ENCODE data around the gene SGMS1.

SGMS1 gene

DNA sequence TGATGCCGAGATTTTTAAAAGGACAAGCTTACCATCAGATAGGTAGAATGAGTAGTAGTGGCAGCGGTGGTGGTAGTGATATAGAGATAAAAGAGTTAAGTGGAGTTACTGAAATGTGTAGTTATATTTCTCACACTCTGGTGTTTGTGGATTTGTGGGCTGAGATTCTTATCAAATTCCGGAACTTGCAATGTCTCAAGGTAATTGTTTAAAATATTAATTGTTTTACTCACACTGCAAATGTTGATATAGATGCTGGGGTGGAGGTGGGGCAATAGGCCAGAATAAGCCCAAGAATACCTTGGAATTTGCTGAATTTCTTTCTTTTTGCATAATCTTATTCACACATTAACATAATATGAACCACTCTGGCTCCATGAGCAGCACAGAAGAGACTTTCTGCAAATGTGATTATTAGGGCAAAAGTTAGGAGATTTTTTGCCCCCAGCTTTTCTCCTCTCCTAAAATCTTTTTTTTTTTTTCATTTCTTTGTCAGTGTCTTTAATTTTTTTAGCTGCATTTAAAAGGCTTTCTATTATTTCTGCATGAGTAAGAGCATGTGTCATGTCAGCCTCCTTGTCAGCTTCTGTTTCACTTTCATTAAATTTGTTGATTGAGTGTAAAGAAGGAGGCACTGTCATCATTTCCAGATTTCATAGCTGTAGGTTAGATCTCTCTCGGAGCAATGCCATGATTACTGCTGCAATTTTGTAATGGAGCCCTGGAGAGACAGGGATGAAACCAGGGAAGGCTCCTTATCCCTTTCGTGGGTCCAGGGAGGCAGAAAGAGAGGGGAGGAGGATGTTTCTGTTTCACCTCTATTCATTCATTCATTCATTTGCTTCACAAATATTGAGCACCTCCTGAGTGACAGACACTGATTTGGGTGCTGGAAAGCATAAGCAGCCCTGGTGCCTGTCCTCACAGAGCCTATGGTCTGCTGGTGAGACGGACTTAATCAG lies 13.1 kb upstream of the SGMS1 start:
- no peak for DNase-seq (ENCODE audit: low read depth in 2 of 2, low spot score in 1 of 2)

DNA sequence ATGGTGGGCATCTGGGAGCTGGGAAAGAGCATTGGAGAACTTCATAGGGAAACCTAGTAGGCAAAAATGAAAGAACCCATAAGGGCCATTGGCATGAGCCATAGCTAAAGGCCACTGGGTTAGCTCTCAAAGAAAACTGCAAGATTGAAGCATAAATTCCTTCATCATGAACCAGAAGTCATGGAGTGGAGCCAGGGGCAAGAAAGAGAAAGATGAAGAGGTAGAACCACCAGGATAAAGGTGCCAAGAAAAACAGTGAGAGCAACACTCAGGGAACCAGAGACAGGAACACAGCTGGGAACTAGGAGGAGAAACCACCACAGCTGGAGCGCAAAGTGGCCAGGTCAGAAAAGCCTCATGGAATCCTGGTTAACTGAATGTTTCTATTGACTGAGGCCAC lies 11.5 kb upstream of the SGMS1 start:
- no peak for DNase-seq (ENCODE audit: low read depth in 2 of 2, low spot score in 1 of 2)

DNA sequence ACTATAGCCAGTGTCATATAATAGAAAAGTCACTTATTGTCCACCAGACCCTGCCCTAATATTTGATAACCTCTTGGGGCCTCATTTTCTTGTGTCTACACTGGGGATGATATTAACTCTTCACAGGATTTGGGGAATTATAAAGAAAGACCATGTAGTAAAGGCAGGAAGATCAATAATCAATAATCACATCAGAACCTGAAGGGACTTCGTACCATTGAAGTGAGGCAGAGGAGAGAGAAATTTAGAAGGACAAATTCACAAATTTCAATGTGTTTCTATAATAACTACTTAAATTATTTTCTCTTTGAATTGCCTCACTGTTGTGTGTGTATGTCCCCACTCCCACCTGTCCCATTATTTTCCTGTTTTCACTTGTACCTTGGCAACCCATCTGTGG lies 10.7 kb upstream of the SGMS1 start:
- no peak for DNase-seq (ENCODE audit: low read depth in 2 of 2, low spot score in 1 of 2)

DNA sequence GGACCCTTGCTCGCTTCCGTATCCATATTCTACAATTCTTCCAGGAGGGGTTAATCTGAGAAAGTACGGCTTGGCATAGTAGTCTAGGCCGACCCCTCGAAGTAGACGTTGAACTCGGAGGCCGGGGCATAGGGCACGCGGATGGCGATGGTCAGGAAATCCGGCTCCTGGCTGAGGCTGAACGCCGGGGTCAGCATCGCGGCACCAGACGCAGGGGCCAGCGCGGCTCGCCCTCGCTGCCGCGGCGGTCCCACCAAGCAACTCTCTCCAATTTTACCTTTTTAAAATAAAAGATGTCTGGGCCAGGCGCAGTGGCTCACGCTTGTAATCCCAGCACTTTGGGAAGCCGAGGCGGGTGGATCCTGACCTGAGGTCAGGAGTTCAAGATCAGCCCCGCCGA lies 7.3 kb upstream of the SGMS1 start:
- DNase-seq (ENCODE audit: low read depth in 2 of 2, low spot score in 1 of 2), result no peak

DNA sequence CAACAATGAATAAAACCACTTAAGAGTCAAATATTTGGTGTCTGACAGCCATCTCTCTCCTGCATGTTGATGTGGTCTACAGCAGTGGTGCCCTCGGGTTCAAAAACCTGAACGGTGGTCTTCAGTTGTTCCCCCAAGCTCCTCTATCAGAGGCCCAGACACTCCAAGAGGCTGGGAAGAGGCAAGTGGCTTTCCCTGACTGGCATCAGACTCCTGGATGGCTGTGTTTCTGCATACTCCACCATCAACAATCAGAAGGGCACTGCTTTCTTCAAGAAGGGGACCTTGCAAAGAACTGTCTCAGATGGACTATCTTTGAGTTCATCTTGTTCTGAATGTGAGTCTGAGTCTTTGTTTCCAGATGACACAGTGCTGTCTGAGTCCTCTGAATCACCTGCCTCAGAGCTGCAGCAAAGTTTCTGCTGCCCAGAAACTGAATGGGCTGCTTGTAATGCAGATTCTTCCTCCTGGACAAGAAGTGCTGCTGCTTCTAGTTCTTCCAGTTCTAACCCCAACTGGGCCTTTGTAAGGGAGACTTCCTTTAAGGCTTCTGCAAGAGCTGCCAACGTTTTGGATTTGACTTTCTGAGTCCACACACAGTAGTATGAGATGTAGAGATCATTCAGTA lies 5.9 kb upstream of the SGMS1 start:
- no peak for DNase-seq (ENCODE audit: low read depth in 2 of 2, low spot score in 1 of 2)

DNA sequence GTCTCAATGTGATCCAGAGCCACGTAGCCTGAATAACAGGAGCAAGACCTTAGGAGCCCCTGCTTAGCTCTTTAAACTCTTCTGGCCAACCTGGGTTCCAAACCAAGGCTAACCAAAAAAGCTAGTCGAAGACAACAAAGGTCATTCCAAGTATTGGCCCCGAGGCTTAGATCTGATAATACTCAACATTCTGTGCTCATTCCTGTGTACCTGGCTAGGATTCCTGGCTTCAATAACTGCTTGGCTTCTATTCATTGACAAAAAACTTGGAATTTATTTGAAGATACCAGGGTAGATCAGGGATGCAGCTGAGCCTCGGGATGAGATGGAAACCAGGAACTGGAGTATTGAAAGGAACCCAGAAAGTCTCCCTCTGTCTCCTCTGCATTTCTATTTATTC lies 4.1 kb upstream of the SGMS1 start:
- no peak for DNase-seq (ENCODE audit: low read depth in 2 of 2, low spot score in 1 of 2)

DNA sequence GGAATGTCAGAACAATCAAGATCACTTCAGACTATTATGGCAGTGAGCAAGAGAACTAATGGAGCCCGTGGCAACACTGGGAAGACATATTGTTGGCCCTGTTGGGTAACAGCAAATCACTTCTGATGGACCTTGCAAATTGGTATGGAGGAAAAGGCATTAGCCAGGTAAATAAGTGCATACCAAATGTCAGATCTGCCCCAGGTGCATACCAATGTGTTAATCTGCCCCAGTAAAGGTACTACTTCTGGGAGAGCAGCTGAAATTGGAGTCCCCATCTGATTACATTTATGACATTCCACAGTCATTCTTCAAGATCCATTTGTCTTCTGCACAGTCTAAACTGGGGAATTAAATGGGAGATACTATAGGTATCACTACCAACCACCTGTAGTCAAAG lies 3.7 kb upstream of the SGMS1 start:
- no peak for DNase-seq (ENCODE audit: low read depth in 2 of 2, low spot score in 1 of 2)

DNA sequence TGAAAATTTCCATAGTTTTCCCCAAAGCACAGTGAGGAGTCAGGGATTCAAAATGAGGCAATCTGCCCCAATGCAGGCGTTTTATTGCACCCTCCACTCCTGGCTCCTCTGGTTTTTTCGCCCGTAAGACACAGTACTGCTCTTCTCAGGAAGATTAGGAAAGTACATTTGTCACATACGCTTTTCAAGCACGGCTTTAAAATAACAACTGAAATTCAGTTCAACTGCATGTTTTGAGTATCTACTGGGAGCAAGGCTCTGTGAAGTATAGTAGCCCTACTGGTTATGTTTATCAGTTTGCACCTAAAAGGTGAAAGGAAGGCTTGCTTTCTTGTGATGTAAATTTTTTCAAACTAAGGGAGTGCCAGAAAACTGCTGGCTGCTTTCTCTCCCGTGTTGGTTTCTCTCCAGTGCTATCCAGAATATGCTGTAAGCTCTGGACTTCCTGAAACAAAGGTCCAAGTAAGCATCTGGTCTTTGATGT lies 1.9 kb upstream of the SGMS1 start:
- DNase-seq (ENCODE audit: low read depth in 2 of 2, low spot score in 1 of 2), result no peak

DNA sequence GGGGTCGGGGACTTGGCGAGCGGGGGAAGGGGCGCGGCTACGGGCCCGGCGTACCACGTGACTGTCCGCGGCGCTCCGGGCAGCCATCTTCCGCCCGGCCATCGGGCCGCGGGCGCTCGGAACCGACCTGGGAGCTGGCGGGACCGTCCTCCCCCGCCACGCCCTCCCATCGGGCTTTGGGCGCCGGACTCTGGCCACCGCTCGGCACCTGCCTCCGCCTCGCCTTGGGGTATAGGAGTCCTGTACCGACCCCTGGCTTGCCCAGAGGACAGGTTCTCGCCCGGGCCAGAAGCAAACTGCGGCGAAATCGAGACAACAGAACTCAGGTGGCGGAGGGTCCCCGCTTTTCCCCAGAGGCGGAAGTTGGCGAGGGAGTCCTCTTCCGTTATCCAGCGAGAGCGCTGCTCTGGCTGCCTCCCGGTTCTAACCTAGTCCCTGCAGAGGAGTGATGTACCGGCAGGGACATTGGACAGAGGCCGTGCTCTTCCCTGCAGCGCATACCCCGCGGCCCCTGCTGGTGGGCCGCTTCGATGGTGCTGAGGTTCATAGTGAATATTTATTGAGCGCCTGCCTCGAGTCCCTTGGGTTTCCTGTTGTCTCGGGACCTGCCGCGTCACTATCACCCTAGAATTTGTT lies 1.2 kb upstream of the SGMS1 start:
- peak; percentile 25 to 26 for DNase-seq (ENCODE audit: low read depth in 2 of 2, low spot score in 1 of 2)

DNA sequence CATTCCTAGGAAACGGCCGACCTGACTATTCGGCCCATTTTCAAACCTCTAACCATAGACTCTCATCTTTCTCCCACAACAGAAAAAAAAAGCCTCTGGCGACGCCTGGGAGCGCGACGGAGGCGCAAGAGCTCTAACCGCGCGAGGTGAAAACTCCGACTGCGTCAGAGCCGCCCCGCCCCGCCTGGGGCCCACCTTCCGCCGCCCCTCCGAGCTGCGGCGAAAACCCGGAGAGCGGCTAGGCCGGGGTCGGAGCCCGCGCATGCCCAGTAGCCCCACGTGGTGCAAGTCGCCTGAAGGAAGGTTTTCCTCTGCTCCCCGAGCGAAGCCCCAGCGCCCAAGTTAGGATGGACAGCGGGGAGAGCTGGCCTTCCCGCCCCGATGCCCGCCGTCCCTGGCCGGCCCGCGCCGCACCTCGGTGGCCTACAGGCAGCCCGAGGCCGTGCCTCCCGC lies 683 bp upstream of the SGMS1 start:
- peak; percentile 93 to 95 for DNase-seq (ENCODE audit: low read depth in 2 of 2, low spot score in 1 of 2)

DNA sequence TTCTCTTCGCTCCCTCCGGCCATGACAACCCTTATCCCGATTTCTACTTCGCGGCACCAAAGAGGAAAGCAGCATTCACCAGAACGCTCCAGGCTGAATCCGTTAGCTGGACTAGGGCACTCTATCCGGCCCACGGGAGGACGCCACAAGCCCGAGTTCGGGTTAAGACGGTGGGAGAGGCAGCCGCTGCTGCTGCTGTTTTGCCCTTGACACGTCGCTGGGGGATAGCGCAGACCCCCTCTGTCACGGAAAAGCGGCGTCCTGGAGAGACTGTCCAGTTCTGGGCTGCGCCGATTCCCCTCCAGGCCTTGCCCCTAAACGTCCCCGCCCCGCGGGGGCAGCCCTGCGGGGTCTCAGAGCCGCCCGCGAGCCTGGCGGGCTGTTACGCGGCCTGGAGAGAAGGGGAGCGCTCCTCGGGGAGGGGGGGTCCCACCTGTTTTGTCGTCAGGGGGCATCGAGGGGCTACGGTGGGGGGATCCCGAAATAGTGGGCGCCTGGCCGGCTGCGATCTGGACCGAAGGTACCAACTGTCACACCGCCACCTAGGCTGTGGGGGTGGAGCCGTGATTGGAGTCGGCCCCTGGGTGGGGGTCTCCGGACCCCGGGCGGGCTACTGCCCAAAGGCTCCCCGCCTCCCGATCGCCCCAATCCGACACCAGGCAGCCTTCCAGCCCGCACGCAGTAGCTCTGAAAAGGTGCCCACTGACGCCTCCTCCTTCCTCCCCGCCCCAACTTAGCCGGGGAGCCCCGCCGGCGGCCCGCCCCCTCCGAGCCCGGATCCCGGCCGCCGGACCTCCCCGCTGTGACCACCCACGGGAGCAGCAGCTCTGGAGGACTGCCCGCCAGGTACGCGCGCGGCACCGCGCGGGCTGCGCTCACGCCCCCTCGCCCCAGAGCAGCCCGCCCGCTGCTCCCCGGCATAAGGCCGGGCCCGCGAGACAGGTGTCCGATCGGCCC lies 772 bp downstream of the SGMS1 start:
- DNase-seq (ENCODE audit: low read depth in 2 of 2, low spot score in 1 of 2), result peak in 1 of 2 donors; percentile 18

DNA sequence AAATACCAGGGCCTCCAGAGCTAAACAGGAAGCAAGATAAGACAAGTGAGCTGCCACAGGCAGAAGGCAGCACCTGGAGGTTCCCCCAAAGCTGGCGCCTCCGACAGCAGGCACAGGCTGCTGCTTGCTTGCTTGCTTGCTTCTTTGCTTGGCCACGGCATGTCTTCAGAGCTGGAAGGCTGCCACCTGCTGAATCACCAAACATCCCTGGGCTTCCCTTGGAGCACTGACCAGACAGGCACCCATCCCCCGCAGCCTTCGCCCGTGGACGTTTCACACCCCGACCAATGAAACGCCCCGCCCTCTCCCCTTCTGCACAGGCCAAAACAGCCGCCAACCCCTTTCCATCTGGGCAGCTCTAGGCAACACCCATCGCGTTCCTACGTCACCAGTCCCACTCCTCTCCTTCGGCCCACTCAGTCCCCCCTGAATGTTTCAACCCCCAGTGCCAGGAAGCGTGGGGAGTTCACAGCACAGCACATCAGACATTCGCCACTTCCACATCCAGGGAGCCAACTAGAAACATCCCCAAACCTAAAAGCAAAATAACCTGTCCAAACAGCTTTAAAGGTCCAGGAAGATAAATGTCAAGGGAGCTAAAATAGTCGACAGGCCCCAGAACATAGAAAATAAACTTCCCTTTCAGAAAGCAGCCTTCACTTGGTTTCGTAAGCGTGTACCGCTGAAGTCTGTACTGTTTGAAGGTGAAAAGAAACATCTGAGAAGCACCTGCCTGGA lies 1.6 kb downstream of the SGMS1 start:
- DNase-seq (ENCODE audit: low read depth in 2 of 2, low spot score in 1 of 2), result peak in 1 of 2 donors; percentile 41

DNA sequence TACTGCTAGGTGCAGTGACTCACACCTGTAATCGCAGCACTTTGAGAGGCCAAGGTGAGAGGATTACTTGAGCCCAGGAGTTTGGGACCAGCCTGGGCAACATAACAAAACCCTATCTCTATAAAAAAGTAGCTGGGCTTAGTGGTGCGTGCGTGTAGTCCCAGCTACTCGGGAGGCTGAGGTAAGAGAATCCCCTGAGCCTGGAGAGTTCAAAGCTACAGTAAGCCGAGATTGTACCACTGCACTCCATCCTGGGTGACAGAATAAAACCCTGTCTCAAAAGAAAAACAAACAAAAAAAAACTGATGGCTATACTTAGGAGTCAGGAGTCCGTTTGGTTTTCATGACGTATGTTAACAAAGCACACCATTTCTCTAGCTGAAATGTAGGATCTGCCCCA lies 2.9 kb downstream of the SGMS1 start:
- no peak for DNase-seq (ENCODE audit: low read depth in 2 of 2, low spot score in 1 of 2)

DNA sequence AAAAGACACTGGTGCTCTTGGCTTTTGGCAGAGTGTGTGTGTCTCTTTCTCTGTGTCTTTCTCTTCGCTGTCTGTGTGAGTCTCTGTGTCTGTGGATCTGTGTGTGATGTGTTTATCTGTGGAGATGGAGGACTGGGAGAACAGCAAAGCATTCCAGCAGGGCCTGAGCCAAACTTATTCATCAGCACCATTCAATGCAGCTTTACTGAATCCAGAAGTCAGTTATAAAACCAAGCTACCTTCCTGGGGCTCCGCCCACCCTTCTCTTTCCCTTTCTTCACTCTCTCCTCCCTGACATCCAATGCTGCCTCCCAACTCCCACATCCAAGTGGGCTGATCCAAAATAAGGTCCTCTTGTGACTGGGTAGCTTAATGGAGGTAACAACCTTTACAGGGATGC lies 3.9 kb downstream of the SGMS1 start:
- DNase-seq (ENCODE audit: low read depth in 2 of 2, low spot score in 1 of 2), result no peak

DNA sequence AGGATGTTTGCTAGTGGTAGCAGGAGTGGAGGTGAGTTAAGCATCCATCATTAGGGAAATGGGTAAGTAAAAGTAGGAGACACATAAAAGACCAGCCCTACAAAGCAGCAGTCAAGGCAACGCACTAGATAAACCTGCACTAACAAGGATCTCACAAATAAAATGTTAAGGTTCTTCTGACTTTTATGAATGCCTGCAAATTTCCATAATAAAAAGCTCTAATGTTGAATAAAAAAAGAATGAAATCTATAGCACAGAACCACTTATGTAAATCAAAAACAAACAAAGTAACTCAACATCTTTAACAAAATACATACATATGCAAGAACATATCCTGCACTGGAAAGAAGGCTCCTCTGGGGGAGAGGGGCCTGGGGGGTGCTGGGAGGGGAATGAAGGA lies 4.6 kb downstream of the SGMS1 start:
- DNase-seq (ENCODE audit: low read depth in 2 of 2, low spot score in 1 of 2), result no peak

DNA sequence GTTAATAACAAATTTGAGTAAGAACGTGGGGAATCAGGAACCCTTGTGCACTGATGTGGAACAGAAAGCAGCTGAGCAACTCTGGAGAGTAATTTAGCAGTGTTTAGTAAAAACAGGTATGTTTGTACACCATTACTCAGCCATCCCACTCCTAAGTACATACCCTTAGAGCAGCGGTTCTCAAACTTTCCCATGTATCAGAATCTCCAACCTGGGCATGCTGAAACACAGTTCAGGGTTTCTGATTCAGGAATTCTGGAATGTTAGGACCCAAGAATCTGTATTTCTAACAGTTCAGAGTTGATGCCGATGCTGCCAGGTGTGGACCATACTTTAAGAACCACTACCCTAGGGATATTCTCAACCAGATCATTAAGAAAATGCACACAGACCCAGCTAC lies 5.1 kb downstream of the SGMS1 start:
- no peak for DNase-seq (ENCODE audit: low read depth in 2 of 2, low spot score in 1 of 2)

DNA sequence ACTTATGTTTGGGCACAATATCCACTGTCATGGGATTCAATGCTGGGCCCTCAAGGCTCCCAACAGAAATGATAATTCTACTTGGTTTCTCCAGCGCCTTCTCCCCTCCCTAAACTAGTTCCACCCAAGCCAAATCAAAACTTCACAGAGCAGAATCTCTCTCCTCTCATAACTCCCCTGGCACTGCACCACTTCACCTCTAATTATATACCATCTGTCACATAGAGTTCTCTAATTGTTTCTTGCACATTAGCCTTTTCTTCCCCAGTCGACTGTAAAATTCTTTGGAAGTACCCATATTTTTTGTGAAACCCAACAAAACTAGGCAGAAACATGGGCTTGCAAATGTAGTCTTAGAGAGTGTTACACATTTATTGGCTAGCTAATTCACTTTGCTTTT lies 8.1 kb downstream of the SGMS1 start:
- no peak for DNase-seq (ENCODE audit: low read depth in 2 of 2, low spot score in 1 of 2)

DNA sequence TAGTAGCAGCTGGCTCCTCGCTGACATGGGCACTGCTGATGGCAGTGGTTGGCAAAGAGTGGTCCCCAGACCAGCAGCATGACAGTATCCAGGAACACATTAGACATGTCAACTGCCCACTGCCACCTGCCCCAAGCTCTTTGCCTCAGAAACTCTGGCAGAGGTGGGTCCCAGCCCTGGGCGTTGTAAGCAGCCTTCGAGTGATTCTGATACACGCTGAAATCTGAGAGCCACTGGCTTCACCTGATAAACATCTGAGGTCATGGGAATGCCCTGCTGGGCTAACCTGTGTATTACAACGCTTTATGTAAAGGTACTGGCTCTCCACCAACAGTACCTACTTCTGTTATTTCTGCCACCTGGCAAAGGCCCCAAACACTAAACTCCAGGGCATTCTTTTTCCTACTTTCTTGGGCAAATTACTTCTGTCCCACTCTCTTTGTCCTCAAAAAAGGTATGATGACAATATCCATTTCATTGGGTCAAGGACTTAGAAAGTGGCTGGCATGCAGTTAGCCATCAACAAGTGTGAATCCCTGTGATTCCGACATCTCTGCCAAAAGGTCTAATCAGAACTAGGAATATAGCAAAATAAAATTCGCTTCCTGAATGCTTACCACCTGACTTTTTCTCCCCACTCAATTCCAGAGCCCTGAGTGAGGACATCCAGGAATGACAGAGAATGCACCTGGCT lies 9.2 kb downstream of the SGMS1 start:
- DNase-seq (ENCODE audit: low read depth in 2 of 2, low spot score in 1 of 2), result no peak

DNA sequence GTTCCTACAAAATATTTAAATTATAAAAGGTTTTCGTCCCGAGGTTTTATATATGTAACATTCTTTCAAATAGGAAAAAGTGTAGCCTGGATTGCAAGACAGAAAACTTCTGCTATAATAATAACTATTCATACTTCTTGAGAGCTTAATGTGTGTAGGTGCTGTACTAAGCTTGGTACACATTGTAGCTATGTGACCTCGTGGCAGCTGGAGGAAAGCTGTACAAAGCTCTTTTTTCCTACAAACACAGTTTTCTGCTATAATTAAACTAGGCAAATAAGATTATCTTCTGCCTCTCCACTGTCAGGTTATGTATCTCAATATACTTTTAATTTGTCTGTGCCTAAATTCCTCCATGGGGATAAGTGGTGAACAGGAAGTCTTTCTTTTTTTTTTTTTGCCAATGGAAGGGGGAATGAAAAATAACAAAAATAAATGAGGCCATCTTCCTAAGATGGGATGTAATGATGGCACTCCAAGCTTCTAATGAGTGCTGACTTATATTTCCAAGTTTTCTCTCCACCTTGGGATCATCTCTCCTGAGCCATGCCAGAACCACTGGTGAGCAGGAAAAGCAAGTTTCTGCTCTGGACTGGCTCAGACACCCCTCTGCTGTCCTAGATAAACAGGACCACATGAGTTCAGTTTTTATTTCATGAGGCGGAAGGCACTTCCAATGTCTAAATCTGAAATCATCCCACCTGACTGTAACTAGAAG lies 9.9 kb downstream of the SGMS1 start:
- no peak for DNase-seq (ENCODE audit: low read depth in 2 of 2, low spot score in 1 of 2)
